ENCODE data around the gene HELT. TPM values are rescaled to one million over a fixed set of nuclear protein-coding genes. Genes with fewer than 3 reads are reported as not detected.

HELT gene
- total and polyA plus RNA-seq, 4 donors = 0.09 to 2.5 (median 0.53) TPM; not detected in 1

- H3K27ac ChIP-seq (ENCODE audit: low read depth in 1 of 2, low read length in 1 of 2) = no peak overlapping the region
- no peak for ATAC-seq (ENCODE audit: insufficient read depth, low FRiP score)
- H3K4me3 ChIP-seq = no peak overlapping the region
- peaks cover 0 to 8% (median 0%) of the 10 kb centered on the region in 4 donors for H3K9me3 ChIP-seq (ENCODE audit: control insufficient read depth in 4 of 4, insufficient read depth in 3 of 4, low read length in 3 of 4)
- WGBS, 2 donors = 35 to 46% methylated on average over 16 of the region's 16 CpGs
- TF ChIP-seq CTCF (IDR thresholded peaks at IDR 0.05; ENCODE audit: control extremely low read depth, extremely low read depth) = no peak
- H3K36me3 ChIP-seq (ENCODE audit: control insufficient read depth in 4 of 4, insufficient read depth in 4 of 4, low read length in 4 of 4) = no peaks in the 10 kb centered on the region
- no peak overlapping the region for H3K9ac ChIP-seq (ENCODE audit: insufficient read depth in 1 of 2, low read length in 2 of 2)
- DNase-seq = no peak
- H3K27me3 ChIP-seq (ENCODE audit: control insufficient read depth in 3 of 3, insufficient read depth in 3 of 3, low read length in 2 of 3) = peaks cover 28 to 68% (median 63%) of the 10 kb centered on the region in 3 donors
- peaks cover 0 to 4% (median 0%) of the 10 kb centered on the region in 5 donors for H3K4me1 ChIP-seq (ENCODE audit: control insufficient read depth in 5 of 5, insufficient read depth in 5 of 5, low read length in 5 of 5)
These were observed 4.7 kb upstream of the HELT start for GRCh38 chr4:185013417-185014125.

GRCh38 chr4:185015108-185015507 lies 3.2 kb upstream of the HELT start:
- no peak for TF ChIP-seq CTCF (IDR thresholded peaks at IDR 0.05; ENCODE audit: control extremely low read depth, extremely low read depth)
- H3K9ac ChIP-seq (ENCODE audit: insufficient read depth in 1 of 2, low read length in 2 of 2) = no peak overlapping the region
- H3K4me1 ChIP-seq (ENCODE audit: control insufficient read depth in 5 of 5, insufficient read depth in 5 of 5, low read length in 5 of 5) = peaks cover 0 to 9% (median 4%) of the 10 kb centered on the region in 5 donors
- ATAC-seq (ENCODE audit: insufficient read depth, low FRiP score) (no peak), DNase-seq (no peak)
- no peaks in the 10 kb centered on the region for H3K36me3 ChIP-seq (ENCODE audit: control insufficient read depth in 4 of 4, insufficient read depth in 4 of 4, low read length in 4 of 4)
- no peak overlapping the region for H3K27ac ChIP-seq (ENCODE audit: low read depth in 1 of 2, low read length in 1 of 2)
- peaks cover 42 to 74% (median 74%) of the 10 kb centered on the region in 3 donors for H3K27me3 ChIP-seq (ENCODE audit: control insufficient read depth in 3 of 3, insufficient read depth in 3 of 3, low read length in 2 of 3)
- no peak overlapping the region for H3K4me3 ChIP-seq
- peaks cover 0 to 10% (median 0%) of the 10 kb centered on the region in 4 donors for H3K9me3 ChIP-seq (ENCODE audit: control insufficient read depth in 4 of 4, insufficient read depth in 3 of 4, low read length in 3 of 4)
- 60 to 68% methylated on average over 5 of the region's 5 CpGs for WGBS, 2 donors

GRCh38 chr4:185016101-185016940 lies 2.0 kb upstream of the HELT start:
- no peak for TF ChIP-seq CTCF (IDR thresholded peaks at IDR 0.05; ENCODE audit: control extremely low read depth, extremely low read depth)
- no peak overlapping the region for H3K9ac ChIP-seq (ENCODE audit: insufficient read depth in 1 of 2, low read length in 2 of 2)
- 5 to 6% methylated on average over 45 to 47 of the region's 47 CpGs for WGBS, 2 donors
- H3K4me3 ChIP-seq = no peak overlapping the region
- peaks cover 49 to 81% (median 80%) of the 10 kb centered on the region in 3 donors for H3K27me3 ChIP-seq (ENCODE audit: control insufficient read depth in 3 of 3, insufficient read depth in 3 of 3, low read length in 2 of 3)
- H3K27ac ChIP-seq (ENCODE audit: low read depth in 1 of 2, low read length in 1 of 2) = no peak overlapping the region
- peaks cover 0 to 16% (median 4%) of the 10 kb centered on the region in 5 donors for H3K4me1 ChIP-seq (ENCODE audit: control insufficient read depth in 5 of 5, insufficient read depth in 5 of 5, low read length in 5 of 5)
- DNase-seq (no peak), ATAC-seq (ENCODE audit: insufficient read depth, low FRiP score) (no peak)
- peaks cover 0 to 10% (median 0%) of the 10 kb centered on the region in 4 donors for H3K9me3 ChIP-seq (ENCODE audit: control insufficient read depth in 4 of 4, insufficient read depth in 3 of 4, low read length in 3 of 4)
- no peaks in the 10 kb centered on the region for H3K36me3 ChIP-seq (ENCODE audit: control insufficient read depth in 4 of 4, insufficient read depth in 4 of 4, low read length in 4 of 4)
